ENCODE data around the gene SENP7.

DNA sequence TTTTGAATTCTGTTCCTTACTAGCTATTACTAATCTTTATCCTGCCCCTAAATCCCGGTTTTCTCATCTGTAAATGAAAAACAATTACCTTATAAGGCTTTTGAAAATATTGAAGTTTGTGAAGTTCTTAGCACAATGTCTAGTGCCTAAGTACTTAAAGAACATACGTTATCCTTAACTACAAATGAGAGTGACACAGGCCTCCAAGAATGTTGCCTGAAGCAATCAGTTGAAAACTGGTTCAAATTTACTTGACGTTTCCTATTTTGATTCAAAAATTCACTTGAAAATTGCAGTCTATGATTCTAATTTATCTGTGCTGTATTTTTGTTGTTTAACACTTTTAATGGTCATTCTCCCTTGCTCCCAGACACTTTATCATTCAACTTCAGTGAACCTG, 3.2 kb downstream of the SENP7 start:
- TF ChIP-seq CTCF (IDR thresholded peaks at IDR 0.05) (no peak), POLR2A (IDR thresholded peaks at IDR 0.05) (no peak), POLR2AphosphoS5 (IDR thresholded peaks at IDR 0.05; ENCODE audit: insufficient read depth in 1 of 2, low read depth in 1 of 2) (no peak)

All from vagina (tissue), 2 donors.